GM04504 (cell line): Measurements from ENCODE around the gene NUCKS1.

ENCODE experiments used
- DNase-seq: peaks from one replicate; pipeline ENCODE4 v3.0.0-alpha.2; 2012; ENCODE audit warnings: low read depth

Gene NUCKS1

DNA sequence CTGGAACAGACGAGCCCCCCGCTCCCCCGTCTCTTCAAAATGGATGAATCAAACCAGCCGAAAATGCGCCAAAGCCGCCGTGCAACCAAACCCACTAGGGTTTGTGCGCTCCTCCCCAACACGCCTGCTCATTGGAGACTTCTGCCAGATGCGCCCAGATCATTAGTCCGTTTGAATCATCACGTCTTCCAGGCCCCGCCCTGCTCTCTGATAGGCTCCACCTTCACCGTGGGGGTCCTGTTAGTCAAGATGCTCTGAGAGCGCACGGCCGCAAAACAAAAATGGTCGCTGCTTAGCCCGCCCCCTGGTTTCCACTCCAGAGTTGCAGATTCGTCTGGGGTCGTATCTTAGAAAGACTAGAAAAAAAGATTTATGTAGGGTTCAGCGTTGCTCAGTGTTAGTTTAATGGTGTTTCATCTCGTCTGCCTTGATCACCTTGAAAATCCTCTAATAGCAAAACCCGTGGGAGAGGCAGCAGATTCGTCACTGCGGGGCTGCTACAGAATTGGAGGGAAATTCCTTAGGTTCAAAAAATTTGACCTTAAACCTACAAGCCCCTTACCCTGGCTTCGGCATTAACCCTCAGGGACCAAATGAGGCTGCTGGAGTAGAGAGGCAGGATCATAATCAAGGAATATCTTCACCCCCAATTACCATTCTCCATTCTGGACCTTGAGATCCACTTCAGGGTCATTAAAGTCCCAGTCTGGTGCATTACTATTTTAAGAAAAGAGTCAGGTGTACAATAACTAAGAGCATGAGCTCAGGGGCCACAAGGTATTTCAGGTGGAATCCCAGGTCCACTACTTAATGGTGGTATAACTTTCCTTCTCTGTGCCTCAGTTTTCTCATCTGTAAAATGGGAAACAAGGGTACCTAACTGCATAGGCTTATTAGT lies at the start of gene NUCKS1:
TSS of gene NUCKS1 (minus strand) at position 45 of the 898 bp plus-strand sequence. CDS start 209 bp downstream, outside the sequence.
- peak; percentile 97 for DNase-seq

DNA sequence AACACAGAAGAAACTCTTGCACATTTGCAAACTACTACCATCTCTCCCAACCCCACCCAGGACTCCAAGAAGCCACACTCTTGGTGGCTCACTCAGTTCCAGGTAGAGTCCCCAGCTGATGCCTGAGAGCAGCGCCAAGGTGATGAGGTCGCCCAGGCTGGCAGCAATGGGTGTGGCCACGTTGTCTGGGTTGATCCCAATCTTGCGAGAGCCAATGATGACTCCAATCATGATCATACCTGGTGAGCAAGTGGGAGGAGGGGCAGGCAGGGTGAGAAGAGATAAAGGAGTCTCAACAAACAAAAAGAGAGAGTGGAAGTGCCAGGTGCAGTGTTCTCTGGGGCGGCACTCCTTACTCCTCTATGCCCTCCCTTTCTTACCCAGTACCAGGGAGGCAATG lies 48.6 kb upstream of the NUCKS1 start:
- no peak for DNase-seq

GRCh38 chr1:205797168-205797567 lies 47.2 kb upstream of the NUCKS1 start:
- no peak for DNase-seq

- DNase-seq, result no peak
Observed at GRCh38 chr1:205794011-205794730, 44.2 kb upstream of the NUCKS1 start.

DNA sequence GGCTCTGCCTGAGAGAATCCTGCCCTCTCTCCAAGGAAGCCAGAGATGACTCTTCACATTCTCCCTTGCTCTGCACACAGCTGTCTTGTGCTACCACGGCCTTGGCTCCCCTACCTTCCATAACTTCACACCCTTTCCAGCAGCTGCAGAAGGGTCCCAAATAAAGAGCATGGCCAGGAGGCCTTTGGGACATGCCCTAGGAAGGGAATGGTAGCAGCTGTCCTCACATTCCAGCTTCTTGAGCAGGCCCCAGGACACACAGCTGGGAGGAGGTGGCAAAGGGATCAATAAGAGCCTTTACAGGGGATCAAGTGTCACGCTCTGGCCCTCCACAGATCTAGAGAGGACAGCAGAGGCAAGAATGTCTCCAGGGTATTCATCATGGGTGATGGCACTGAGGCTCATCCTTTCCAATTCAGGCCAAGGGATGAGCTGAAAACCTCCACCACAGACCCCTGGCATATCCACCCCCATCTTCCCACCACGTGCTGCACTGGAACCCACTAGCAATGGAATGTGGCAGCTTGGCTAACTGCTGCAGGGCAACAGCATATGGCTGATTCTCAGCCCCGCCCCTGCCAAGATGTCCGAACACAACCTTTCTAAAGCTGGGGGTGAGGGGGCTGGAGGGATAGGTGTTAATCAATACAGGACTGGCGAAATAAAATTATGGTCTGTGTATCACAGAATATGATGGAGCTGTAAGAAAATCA lies 43.1 kb upstream of the NUCKS1 start:
- no peak for DNase-seq

DNA sequence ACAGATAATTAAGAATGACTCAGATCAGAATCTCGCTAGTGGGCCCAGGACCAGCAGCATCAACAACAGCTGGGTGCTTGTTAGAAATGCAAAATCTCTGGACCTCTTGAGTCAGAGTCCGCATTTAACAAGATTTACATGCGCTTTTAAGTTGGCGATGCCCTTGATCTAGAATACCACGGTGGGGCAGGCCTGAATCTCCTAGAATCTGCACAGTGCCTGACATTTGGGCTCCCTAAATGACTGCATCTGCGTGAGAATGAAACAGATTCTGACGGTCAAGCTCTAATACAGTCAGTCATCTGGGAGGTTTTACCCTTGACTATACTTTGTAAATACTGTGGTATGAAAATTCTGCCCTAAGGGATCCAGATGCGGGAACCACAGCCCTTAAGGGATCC lies 42.5 kb upstream of the NUCKS1 start:
- no peak for DNase-seq

DNA sequence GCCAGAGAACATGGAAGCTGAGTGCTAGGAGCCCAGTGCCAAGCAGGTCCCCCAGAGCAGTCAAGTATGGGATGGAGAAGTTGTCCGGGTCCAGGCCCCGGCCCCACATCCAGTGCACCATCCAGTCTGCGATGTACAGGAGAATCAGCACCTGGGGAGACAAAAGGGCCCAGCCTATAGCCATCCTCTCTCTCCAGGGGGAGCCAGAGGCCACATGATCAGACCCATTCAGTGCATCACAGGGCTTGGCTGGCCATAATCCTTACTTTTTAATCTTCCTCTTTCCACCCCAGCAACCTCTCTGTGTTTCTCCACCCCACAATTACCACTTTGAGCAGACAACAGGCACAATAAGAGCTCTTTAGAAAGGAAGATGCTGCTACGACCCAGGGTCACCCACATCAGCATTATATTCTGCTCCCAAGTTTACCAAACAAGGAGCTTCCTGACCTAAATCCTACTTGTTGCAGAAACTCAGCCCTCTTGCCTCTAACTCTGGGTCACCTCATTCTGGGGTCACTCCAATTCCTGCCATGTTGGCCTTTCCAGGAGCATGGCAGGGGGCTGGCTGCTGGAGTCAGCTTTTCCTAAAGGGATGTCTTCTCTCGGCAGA lies 41.7 kb upstream of the NUCKS1 start:
- DNase-seq, result no peak

GRCh38 chr1:205787287-205787916 lies 37.4 kb upstream of the NUCKS1 start:
- DNase-seq, result no peak

- no peak for DNase-seq
Observed at GRCh38 chr1:205786601-205787000, 36.6 kb upstream of the NUCKS1 start.

DNA sequence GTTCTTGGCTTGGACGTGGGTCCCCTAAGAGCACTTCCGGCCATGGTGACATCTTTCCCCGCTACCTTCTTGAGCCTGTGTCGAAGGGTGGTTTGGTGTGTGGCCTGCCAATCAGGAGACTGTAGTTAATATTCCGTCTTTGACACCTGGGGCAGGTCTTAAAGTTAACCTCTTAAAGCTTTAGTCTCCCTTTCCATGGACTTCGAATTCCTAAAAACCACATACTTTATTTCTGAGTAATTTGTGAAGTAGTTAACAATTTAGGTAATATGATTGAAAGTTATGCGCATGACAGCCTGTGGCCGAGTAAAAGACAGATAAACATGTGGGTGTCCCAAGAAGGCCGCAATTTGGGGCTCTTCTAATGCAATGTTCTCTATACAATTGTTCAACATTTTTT lies 35.5 kb upstream of the NUCKS1 start:
- no peak for DNase-seq

DNA sequence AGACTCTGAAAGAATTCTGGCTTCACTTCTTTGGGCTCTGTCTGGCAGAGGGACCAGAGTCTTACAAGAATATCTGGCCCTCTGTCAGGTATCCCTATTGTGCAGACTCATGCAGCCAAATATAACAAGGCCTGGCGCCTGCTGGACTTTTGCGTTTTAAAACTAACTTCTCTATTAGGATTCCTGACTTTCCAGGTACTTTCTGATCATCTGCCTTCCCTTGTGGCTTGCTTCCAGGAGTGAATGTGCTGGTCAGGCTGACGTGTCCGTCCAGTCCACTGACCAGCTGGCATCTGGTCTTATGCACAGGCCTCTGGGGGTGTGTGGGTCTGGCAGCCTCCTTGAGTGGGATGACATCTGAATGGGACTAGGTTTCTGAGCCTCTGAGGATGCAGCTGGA lies 33.9 kb upstream of the NUCKS1 start:
- DNase-seq, result no peak

DNA sequence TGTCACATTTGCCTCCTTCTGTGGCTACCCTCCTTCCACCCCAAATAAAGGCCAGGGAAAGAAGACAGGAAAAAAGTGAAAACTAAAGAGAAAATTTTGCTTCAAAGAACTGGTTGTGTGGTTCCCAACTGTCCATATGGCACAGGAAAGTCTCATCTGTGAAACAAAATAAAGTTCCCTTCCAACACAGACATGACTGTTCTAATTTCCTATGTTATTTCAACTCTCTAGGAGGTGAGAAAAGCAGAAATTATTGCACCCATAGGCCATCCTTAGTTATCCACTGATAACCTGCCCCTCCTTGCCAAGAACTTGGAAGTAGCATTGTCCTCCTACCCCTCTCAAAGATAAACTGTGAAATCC lies 33.4 kb upstream of the NUCKS1 start:
- DNase-seq, result no peak

GRCh38 chr1:205782627-205783432 lies 32.8 kb upstream of the NUCKS1 start:
- DNase-seq, result no peak

- DNase-seq, result no peak
Observed at GRCh38 chr1:205780335-205780734, 30.4 kb upstream of the NUCKS1 start.

- no peak for DNase-seq
Observed at GRCh38 chr1:205777994-205778393, 28.0 kb upstream of the NUCKS1 start.

- no peak for DNase-seq
Observed at GRCh38 chr1:205775717-205776056, 25.7 kb upstream of the NUCKS1 start.

DNA sequence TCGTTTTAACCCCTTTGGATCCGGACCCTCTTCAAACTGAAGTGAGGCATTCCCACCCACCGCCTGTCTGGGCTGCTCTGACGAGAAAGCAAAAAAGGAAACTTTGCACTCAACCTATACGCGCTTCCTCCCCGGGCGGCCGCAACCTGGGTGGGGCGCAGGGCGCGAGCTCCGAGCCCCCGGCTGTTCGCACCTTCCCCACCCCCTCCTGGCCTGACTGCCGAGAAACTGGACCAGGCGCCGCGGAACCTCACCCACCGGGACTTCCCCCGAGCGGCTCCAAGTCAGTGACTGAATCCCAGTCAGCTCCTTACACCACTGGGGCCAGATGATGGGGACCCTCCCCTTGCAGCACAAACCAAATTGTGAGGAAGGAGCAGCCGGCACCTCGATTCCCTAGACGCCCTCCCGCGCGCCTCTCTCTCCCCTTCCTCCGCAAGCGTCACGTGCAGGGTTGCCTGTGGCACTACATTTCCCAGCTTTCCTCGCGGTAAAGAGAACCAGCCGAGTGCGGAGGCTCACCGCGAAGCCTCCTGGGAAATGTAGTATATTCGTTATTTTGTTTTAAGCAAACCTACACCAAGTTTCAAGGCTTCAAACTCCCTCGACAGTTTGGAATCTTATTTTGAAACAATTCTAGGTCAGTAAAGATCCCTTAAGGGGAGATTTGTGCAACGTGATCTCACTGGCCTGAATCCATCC lies 25.2 kb upstream of the NUCKS1 start, which contains the start of gene RAB29:
TSS of gene RAB29 (minus strand) at position 468 of the 702 bp plus-strand sequence. CDS start 526 bp downstream, outside the sequence.
- no peak for DNase-seq

DNA sequence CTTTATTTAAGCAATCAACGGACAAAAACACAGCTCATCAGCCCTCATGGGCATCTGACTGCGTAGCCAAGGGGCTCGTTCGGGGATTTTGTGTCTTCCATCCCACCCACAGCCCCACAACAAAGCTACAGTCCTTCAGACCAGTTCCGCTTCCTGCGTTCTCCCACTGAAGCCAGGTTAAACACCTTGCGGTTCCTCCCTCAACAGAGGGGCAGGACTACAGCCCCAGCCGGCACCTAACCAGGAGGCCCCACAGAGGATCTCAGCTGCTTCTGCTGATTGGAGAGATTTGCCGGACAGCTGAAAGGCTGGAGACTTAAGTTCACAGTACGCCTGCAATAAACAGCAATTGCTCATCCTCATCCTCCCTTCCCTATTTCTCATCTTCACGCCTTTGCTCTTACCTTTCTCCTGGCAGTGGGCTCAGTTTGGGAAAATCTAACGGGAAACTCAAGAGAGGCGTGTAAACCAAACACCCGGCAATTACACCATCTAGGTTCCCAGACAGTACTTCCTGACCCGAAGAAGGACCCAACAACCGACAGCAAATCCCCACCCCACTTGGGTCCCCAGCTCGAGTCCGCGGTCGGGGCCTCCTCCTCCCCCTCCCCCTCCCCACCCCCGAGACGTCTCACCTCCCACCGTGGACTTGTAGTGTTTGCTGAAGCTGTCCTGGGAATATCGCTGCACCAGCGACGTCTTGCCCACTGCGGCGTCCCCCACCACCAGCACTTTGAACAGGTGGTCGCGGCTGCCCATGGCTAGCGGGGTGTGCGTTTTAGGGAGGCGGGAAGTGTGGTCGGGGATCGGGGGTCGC lies 24.4 kb upstream of the NUCKS1 start:
- no peak for DNase-seq

DNA sequence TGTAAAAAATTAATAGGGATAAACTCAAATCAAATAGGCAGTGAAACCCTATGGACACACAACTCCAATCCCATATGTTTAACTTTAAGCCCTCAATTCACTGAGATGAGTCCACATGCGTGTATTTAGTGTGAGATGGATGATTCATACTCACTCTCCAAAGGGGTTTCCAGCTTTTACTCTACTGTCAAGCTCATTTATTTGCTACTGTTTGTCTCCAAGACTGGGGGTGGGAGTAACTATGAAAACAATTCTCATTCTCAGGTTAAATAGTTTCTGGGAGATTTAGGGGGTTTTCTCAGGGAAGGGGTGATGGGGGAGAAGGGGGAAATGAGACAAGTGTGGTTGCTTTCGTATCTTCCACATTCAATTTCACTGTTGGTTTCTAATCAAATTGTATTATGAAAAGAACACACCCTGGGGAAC lies 22.6 kb upstream of the NUCKS1 start:
- DNase-seq, result no peak
